Measurements from ENCODE around the gene MARCO.
"Not testable (repeated sequence)": the region's sequence is repeated elsewhere in the genome, so short reads cannot be mapped to it uniquely, and the experiment has no call there.

The MARCO gene

GRCh38 chr2:119025013-119025412, 83.0 kb downstream of the MARCO start:
- DNase-seq (ENCODE audit: extremely low spot score, insufficient read length, low read depth): no peak
- no peak for FAIRE-seq

DNA sequence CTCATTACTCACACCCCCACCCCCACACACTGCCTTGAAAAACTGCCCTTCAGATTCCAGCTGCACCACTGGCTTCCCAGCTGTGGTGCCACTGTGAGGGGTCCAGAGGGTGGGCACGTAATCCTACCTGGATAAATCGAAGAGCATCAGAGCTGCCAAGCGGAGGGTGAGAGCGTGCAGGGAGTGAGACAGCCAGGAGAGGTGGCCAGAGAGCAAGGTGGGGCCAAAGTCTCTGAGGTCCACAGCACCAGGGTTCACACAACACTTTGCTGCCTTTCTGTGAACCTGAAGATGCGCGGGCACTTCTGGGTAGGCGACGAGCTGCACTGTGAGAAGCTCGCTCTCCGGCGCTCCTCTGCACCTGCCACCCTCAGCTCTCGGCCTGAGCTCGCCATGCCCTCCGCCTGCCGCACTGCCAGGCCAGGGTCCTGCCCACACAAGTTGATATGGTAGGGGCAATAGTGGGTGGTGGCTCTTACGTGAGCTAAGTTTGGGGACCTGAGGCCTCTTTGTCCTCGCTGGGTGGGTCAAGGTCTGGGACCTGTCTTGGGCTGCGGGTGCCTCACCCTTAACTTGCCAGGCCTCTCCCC, 83.9 kb downstream of the MARCO start:
- DNase-seq (ENCODE audit: extremely low spot score, insufficient read length, low read depth) (no peak), FAIRE-seq (no peak)

DNA sequence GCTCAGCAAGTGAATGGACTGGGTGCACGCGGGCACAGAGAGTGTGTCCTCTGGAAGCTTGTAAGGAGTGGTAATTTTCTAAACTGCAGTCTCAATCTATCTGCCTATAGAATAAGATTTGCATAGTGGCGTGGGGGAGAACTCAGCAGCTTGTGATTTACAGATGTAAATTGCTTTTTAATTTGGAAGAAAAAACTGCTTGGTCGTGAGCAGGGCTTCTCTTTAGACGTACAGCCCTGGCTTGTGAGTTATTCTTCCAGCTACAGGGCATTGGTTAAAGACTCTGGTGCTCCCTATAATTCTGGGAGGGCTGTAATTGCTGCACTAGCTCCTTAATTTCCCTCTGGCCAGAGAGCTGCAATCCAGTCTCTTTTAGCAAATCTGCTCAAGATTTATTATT, 84.9 kb downstream of the MARCO start:
- FAIRE-seq (no peak), DNase-seq (ENCODE audit: extremely low spot score, insufficient read length, low read depth) (no peak)

DNA sequence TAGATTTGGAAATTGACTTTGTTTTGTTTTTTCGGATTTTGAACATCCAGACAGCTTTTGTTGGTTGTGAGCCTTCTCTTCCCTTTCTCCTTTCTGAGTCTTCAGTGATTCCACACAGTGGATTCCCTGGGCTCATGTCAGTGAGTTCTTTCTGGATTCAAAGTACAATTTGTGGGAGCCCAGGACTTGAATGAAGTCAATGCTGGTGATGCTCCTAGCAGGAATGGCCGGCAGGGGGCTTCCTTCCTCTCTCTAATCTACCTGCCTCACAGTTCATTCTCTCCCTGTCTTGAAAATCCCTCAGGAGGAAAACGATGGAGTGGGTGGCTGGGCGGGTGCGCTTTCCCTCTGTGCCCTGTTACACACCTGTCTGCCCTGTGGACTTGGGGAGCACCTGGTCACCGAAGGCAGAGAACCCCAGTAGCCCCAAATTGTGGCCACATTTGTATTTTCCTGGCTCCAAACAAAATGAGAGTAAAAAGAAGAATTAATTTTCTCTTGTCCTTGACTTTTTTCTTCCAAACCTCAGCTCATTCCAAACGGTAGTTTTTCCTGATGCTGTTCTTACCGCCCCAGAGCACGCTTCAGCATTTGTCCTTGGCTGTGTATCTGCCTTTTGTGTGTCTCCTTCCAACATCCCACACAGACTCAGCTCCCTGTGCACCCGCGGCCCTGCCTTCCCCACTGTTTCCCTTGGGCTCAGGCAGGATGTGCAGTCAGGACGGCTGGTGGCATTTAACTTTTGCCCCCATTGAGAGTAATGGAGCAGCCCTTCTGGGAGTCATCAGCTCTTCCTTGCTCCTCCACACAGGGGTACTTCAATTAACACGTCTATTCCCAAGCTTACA, 86.6 kb downstream of the MARCO start:
- DNase-seq (ENCODE audit: extremely low spot score, insufficient read length, low read depth) (no peak), FAIRE-seq (no peak)

GRCh38 chr2:119029297-119029696, 87.3 kb downstream of the MARCO start:
- DNase-seq (ENCODE audit: extremely low spot score, insufficient read length, low read depth): no peak
- FAIRE-seq: no peak

- not testable (repeated sequence) for DNase-seq (ENCODE audit: extremely low spot score, insufficient read length, low read depth); FAIRE-seq
These were observed 95.9 kb downstream of the MARCO start for GRCh38 chr2:119037922-119038321.

DNA sequence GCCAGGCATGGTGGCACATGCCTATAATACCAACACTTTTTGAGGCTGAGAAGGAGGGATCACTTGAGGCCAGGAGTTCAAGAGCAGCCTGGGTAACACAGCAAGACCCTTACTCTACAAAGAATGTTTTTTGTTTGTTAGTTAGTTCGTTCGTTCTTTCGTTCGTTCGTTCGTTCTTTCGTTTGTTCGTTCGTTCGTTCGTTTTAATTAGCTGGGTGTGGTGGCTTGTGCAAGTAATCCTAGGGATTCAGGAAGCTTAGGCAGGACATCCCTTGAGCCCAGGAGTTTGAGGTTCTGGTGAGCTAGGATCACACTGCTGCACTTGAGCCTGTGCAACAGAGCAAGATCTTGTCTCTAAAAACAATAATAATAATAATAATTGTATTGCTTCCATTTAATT, 98.7 kb downstream of the MARCO start:
- FAIRE-seq: no peak

More for the DNA sequence above, 98.7 kb downstream of the MARCO start:
- no peak for DNase-seq (ENCODE audit: extremely low spot score, insufficient read length, low read depth)
